GM19025 (cell line): ENCODE measurements around the gene TRMT10C.
"Not testable (repeated sequence)": the region's sequence is repeated elsewhere in the genome, so short reads cannot be mapped to it uniquely, and the experiment has no call there.

ENCODE experiments used
- ATAC-seq: cut with Tn5 transposase; IDR thresholded peaks from one replicate; pipeline ENCODE4 v1.9.1; 2021; ENCODE audit warnings: mild to moderate bottlenecking, low read depth, moderate library complexity; ENCODE audit not compliant: unreplicated experiment

TRMT10C gene

DNA sequence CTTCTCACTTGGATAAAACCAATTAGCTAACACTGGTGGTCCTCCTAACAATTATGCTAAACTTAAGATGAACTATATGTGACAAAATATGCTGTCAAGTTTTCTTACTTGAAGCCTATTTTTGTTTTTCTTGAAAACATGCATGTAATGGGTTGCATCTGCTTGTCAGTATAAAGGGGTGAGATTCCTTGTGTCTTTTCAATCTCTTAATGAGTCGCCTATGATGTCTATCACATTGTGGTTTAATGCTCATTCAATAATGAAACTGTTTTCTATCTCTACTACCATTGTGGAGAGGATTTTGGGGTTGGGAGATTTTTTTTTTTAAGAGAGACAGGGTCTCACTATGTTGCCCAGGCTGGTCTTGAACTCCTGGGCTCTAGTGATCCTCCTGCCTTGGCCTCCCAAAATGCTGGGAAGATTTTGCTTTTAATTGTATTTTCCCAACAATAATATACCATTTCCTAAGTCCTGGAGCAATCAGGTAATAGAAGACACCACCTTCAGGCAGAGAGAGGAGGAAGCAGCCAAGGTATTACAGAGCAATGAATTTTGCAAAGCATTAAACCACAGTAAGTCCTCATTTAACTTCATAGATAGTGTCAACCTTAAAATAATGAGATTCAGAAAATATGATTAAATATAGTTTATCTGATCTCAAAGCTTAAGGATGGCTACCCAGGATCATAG is 17.4 kb upstream of the TRMT10C start:
- no peak for ATAC-seq

DNA sequence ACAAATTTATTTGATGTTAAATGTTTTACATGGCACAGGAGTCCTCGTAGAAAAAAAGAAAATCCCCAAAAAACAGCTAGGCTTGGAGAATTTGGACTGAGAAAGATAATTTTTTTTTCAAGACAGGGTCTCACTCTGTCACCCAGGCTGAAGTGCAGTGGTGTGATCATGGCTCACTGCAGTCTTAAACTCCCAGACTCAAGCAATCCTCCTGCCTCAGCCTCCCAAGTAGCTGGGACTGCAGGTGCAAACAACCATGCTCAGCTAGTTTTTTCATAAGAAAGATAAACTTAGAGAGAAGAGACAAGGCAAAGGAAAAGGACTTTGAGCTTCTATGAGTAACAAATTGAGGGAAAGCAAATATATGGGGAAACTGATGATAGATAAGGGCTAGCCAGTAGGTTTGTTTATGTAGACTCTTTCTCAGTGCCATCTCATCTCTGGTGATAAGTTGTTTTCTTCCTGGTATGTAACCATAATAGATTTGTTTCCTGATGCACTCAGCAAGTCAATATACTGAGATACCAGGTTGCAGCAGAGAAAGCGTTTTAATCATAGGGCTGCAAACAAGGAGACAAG is 13.1 kb upstream of the TRMT10C start:
- no peak for ATAC-seq

DNA sequence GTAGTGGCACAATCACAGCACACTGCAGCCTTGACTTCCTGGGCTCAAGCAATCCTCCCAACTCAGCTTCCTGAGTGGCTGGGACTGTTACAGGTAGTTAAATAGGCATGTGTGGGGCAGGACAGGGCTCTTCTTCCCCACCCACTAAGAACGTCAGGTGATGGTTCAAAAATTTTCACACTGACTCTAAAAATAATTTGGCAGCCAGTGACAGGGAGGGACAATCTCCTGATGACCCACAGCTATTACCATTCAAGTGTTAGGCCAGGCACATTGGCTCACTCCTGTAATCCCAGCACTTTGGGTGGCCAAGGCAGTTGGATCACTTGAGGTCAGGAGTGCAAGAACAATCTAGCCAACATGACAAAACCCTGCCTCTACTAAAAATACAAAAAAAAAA is 12.2 kb upstream of the TRMT10C start:
- no peak for ATAC-seq

DNA sequence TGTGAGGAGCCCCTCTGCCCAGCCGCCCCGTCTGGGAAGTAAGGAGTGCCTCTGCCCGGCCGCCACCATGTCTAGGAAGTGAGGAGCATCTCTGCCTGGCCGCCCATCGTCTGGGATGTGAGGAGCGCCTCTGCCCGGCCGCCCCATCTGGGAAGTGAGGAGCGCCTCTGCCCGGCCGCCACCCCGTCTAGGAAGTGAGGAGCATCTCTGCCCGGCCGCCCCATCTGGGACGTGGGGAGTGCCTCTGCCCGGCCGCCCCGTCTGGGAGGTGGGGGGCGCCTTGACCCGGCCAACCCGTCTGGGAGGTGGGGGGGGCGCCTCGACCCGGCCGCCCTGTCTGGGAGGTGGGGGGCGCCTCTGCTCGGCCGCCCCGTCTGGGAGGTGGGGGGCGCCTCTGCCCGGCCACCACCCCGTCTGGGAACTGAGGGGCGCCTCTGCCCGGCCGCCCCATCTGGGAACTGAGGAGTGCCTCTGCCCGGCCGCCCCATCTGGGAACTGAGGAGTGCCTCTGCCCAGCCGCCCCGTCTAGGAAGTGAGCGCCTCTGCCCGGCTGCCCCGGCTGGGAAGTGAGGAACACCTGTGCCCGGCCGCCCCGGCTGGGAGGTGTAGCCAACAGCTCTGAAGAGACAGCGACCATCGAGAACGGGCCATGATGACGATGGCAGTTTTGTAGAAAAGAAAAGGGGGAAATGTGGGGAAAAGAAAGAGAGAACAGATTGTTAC is 10.1 kb upstream of the TRMT10C start:
- ATAC-seq: not testable (repeated sequence)

DNA sequence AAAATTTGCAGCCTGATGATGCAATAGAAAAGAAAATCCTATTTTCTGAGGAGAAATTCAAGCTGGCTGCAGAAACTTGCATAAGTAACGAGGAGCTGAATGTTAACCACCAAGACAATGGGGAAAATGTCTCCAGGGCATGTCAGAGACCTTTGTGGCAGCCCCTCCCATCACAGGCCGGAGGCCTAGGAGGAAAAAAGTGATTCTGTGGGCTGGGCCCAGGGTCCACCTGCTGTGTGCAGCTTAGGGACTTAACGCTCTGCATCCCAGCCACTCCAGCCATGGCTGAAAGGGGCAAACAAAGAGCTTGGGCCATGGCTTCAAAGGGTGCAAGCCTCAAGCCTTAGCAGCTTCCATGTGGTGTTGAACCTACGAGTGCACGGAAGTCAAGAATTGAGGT is 8.3 kb upstream of the TRMT10C start:
- not testable (repeated sequence) for ATAC-seq

DNA sequence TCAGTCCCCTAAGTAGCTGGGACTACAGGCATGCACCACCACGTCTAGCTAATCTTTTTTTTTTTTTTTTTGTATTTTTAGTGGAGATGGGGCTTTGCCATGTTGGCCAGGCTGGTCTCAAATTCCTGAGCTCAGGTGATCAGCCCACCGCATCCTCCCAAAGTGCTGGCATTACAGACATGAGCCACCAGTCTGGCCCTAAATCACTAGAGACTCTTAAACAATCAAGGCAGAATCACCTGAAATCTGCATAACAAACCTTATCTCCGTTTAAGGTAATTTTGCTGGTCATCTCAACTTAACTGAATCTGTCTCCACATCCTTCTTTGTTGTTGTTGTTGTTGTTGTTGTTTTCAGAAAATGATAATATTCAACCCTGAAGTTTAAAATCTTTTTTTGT is 5.6 kb upstream of the TRMT10C start:
- ATAC-seq: no peak

DNA sequence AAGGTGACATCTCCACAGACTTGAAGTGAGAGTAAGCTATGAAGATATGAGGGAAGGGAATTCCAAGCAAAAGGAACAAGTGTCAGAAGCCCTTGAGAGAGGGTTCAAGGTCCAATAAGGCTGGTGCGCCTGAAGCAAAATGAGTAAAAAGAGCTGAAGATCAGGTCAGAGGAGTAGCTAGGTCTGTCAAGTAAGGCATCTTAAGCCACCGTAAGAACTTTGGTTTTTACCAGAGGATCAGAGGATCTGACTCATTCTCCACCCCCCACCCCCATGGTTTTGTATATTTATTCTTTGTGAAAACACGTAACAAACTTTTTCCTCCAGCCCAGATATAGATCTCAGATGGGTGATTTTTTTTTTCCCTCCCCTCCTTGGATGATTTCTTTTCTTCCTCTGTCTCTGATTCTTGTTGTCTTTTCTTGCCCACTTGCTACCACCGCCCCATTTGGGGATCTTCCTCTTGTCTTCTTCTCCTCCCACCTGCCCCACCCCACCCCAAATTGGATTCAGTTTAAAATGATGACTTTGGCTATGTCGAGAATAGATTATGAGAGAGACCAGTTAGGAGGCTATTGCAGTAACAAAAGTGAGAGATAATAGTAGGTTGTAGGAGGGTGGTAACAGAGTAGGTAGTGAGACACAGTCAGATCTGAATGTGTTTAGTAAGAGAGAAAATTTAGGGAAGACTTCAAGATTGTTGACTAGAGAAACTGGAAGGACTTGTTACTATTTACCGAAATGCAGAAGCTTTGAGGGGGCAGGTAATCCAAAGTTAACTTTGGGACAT is 6.1 kb downstream of the TRMT10C start:
- no peak for ATAC-seq

DNA sequence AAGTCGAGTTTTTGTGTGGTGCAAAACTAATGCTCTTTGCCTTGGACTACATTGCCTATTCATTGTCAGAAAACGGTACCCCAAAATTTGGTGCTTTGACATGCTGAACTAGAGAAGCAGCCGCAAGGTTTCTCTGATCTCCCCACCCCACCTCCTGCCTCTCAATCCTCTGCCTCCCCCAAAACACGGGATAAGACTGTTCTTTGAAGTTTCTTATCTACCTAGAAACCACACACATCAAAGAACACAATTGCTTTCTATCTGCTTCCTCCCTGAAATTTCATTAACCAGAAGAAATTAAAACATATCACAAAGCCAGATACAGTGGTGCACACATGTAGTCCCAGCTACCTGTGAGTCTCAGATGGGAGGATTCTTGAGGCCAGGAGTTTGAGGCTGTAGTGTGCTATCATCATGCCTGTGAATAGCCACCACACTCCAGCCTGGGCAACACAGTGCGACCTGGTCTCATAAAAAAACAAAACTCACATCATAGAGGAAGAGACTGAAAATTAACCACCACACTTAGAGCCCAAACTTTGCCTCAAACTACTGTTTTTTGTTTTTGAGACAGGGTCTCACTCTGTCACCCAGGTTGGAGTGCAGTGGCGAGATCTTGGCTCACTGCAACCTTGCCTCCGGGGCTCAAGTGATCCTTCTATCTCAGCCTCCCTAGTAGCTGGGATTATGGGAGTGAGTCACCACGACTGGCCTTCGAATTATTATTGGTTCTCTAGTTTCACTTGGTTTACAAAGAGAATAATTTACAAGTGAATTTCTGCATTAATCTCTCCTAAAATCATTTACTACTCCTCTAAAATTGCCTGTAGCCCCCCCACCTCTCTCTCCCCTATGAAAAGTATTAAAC is 9.6 kb downstream of the TRMT10C start:
- ATAC-seq: no peak

DNA sequence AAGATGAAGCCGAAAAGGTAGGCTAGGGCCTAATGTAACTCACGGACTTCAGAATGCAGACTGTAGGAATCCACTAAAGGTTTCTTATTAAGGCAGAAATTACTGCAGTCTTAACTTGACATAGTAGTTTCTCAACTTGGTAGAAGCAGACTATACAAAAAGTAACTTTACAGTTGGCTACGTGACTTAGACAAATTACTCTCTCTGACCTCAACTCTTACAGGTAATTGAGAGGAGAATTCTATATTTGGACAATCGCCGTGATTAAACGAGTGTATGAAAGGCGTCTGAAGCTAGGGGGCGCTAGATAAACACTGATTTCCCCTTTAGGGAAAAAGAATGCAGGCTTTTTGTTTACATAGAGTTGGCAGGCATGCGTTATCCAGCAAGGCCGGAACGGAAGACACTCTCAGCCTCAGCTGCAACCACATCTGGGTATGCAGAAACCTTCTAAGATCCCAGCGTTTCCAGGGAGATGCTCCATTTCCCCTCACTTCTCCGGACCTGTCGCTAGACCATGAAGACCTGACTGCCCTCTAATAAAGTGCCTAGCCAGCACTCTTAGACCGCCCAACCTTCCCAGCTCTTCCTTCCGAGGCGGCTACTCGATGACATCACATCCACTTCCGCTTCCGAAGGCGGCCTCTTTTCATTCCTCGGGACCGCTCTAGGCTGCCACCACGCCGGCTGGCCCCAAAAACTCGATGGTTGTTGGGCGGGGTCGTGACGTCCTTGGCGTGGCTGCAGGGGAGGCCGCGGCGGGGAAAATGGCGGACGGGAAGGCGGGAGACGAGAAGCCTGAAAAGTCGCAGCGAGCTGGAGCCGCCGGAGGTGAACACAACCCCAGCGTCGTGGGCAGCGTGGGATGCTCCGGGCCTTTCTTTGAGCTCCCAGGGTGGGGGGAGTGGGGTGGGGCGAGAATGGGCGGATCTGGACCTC is 12.1 kb downstream of the TRMT10C start, which contains the start of gene PCNP:
Gene PCNP (plus strand): TSS at position 732 of the 939 bp plus-strand sequence. CDS start 36 bp downstream, at position 768.
- ATAC-seq: peak; percentile 87

DNA sequence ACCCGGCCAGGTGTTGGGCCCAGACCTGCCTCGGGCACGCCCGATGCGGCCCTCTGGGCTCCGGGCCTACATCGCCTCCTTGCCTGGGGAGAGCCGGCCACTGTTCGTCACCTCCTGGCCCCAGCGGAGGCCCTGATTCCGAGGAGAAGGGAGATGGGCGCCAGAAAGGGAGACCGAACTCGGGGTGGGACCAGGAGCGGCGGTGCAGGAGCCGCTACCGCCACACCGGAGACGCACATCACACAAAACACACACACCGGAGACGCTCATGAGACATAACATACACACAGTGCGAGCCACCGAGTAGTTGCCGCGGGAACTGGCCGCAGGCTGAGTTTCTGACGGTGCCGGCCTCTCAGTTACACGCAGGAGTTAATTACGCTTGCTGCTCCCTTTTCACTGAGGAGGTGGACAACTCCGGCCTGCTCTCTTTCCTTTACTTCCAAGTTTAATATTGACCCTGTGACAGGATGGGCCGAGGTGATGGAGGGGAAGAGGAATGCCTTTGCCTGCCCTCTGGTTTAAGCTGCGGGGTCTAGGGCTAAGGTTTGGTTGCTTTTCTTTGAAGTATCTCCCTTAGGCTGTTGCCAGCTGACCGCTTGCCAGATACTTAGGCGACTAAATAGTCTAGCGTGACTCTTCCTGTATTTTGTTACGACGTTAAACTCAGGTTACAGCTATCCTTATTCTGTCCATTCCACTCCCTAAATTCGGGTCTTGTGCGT is 12.9 kb downstream of the TRMT10C start:
- ATAC-seq: peak; percentile 36

DNA sequence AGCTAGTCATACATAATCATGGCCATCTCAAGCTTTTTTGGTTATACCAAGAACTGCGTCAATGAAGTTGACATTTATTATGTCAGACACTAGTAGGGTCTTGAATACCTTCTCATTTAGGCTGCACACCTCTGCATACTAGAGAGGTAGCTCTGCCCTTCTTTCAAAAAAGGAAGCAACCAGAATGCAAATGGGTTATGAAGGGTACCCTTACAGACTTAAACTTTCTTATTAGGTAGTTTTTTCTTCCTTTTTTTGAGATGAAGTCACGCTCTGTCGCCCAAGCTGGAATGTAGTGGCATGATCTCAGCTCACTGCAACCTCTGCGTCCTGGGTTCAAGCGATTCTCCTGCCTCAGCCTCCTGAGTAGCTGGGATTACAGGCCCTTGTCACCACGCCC is 15.6 kb downstream of the TRMT10C start:
- no peak for ATAC-seq

DNA sequence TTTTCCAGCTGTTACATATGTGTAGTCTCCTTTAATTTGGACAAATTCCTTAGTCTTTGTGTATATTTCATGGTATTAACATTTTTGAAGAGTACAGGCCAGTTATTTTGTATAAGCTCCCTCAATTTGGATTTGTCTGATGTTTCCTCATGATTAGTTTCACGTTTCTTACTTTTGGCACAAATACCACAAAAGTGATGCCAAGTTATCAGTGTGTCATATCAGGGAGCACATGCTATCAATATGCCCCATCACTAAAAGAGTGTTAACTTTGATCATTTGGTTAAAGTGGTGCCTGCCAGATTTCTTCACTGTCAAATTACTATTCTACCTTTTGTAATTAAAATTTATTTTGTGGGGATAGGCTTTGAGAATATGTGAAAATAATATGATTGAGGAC is 26.9 kb downstream of the TRMT10C start:
- no peak for ATAC-seq

DNA sequence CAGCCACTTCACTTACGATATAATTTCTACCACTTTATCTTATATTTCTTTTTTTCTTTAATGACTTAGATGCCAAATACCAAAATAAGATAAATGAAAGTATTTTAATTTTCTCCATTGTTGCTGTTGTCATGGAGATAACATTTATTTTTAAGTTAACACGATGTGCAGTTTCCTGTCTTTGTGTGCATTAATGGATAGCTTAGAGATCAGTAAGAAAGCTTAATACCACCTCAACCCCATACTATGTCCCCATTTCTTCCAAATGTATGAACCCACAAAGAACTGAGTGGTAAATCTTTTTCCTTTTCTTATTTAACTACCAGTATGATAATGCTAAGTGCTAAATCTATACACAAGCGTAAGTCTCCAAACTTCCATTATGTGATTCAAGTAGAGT is 29.4 kb downstream of the TRMT10C start:
- ATAC-seq: no peak

DNA sequence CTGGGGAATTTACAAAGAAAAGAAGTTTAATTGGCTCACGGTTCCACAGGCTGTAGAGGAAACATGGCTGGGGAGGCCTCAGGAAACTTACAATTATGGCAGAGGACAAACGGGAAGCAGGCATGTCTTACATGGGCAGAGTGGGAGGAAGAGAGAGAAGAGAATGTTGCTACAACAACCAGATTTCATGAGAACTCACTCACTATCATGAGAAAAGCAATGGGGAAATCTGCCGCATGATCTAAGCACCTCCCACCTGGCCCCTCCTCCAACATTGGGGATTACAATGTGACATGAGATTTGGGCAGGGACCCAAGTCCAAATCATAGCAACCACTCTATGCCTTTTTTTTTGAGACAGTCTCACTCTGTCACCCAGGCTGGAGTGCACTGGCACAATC is 41.1 kb downstream of the TRMT10C start:
- ATAC-seq: no peak

DNA sequence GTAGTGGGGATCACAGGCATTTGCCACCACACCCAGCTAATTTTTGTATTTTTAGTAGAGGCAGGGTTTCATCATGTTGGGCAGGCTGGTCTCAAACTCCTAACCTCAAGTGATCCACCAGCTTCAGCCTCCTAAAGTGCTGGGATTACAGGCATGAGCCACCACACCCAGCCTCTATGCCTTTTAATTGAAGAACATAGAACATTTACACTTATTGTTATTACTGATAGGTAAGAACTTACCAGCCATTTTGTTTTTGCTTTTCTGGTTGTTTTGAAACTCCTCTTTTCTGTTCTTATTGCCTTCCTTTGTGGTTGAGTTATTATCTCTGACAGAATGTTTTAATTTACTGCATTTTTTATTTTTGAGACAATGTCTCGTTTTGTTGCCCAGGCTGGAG is 41.5 kb downstream of the TRMT10C start:
- ATAC-seq: no peak

DNA sequence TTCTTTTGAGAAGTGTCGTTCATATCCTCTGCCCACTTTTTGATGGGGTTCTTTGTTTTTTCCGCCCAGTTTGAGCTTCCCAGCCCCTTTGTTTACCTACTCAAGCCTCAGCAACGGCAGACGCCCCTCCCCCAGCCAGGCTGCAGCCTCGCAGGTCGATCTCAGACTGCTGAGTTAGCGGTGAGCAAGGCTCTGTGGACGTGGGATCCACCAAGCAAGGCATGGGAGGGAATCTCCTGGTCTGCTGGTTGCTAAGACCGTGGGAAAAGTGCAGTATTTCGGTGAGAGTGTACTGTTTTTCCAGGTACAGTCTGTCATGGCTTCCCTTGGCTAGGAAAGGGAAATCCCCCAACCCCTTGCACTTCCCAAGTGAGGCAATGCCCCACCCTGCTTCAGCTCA is 43.7 kb downstream of the TRMT10C start:
- ATAC-seq: not testable (repeated sequence)

DNA sequence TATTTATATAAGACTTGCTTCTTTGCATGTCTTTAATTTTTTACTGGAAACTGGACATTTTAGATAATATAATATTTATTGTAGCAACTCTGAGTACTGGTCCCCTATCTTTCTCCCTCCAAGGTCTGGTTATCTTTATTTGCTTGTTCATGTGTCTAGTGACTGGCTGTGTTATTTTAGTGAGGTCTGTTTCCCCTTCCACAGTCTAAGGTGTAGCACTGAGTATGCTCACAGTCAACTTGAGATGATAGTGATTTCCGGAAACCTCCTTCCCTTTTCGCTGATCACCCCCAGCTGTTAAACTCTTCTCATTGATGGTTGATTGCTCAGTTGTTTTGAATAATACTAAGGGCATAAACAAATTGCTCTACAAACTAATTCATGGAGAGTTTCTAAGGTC is 49.4 kb downstream of the TRMT10C start:
- no peak for ATAC-seq

DNA sequence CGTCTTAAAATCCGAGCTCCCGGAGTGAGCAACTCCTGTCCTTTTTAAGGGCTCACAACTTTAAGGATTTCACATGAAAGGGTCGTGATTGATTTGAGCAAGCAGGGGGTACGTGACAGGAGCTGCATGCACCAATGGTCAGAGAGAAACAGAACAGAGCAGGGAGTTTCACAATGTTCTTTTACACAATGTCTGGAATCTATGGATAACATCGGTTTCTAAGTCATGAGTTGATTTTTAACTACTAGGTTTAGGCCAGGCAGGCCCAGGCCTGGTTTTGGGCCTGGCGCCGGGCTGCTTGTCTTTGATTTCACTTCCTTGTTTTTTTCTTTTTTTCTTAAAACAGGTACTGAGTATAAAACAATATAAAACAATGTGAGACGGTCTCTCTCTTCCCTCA is 51.3 kb downstream of the TRMT10C start:
- not testable (repeated sequence) for ATAC-seq
